K562 (cell line): Measurements from ENCODE around the gene RGS14. TPM values are rescaled to one million over a fixed set of nuclear protein-coding genes. Genes with fewer than 3 reads are reported as not detected.
A peak's percentile ranks its signal among the peaks of the same experiment; 100 is the strongest.

ENCODE experiments used
- AFF1 ChIP-seq, 2 experiments: fragments of 450-650 bp; IDR thresholded peaks; 2 replicates each; pipeline ENCODE4 v1.6.1; 2018; ENCODE audit warnings: mild to moderate bottlenecking in 2 of 2, low read depth in 1 of 2; ENCODE audit not compliant: partially characterized antibody in 2 of 2
- BHLHE40 ChIP-seq: IDR thresholded peaks from 2 replicates; pipeline ENCODE4 v1.6.1; 2011; ENCODE audit warnings: low read length, improper control_type of control experiment
- E2F6 ChIP-seq, 2 experiments: IDR thresholded peaks; 2 replicates each; pipeline ENCODE4 v1.6.1; 2011; ENCODE audit warnings: borderline replicate concordance in 1 of 2, control low read depth in 1 of 2, low read depth in 1 of 2, low read length in 1 of 2, mild to moderate bottlenecking in 1 of 2, mixed read lengths in 1 of 2, moderate library complexity in 1 of 2; ENCODE audit not compliant: insufficient read depth in 1 of 2, insufficient read length in 1 of 2, poor library complexity in 1 of 2, severe bottlenecking in 1 of 2; ENCODE audit errors: extremely low read depth in 1 of 2
- EP300 ChIP-seq: IDR thresholded peaks from 2 replicates; pipeline ENCODE4 v1.6.1; 2012; ENCODE audit warnings: low read length, improper control_type of control experiment
- GABPB1 ChIP-seq: sonication (generic); formaldehyde crosslinking; IDR thresholded peaks from 2 replicates; pipeline ENCODE4 v1.8.0; 2022; ENCODE audit warnings: mild to moderate bottlenecking, missing genetic modification reagents
- KLF16 ChIP-seq: IDR thresholded peaks from 2 replicates; pipeline ENCODE4 v1.6.1; 2016; ENCODE audit warnings: antibody characterized with exemption
- NRF1 ChIP-seq, 2 experiments: fragments of 450-650 bp; IDR thresholded peaks in 1 of 2; conservative IDR thresholded peaks in 1 of 2; 2 replicates each; pipeline ENCODE4 v1.6.1; 2014; ENCODE audit warnings: mild to moderate bottlenecking in 2 of 2
- POLR2G ChIP-seq: fragments of 200-400 bp; formaldehyde crosslinking; IDR thresholded peaks from 2 replicates; pipeline ENCODE4 v1.6.1; 2017; ENCODE audit warnings: low read depth, mild to moderate bottlenecking, antibody characterized with exemption, low read length, moderate library complexity
- SPI1 ChIP-seq: IDR thresholded peaks from 2 replicates; pipeline ENCODE4 v1.6.1; 2011; ENCODE audit warnings: low read depth, low read length, control low read depth, borderline replicate concordance
- SRSF7 ChIP-seq: fragments of 200-400 bp; formaldehyde crosslinking; optimal IDR thresholded peaks from 2 replicates; pipeline ENCODE3; 2017; ENCODE audit warnings: mild to moderate bottlenecking, low read depth, low read length
- WHSC1 ChIP-seq: IDR thresholded peaks from one replicate; pipeline ENCODE4 v1.6.1; 2012; ENCODE audit warnings: low read length, control low read depth, inconsistent platforms
- ZBTB33 ChIP-seq: sonication (generic); formaldehyde crosslinking; IDR thresholded peaks from 2 replicates; pipeline ENCODE4 v1.8.1; 2023; ENCODE audit warnings: mild to moderate bottlenecking, missing genetic modification reagents
- ZBTB43 ChIP-seq: sonication (generic); formaldehyde crosslinking; IDR thresholded peaks from 2 replicates; pipeline ENCODE4 v1.8.0; 2023; ENCODE audit warnings: mild to moderate bottlenecking, missing genetic modification reagents
- ZNF3 ChIP-seq: fragments of 250-450 bp; sonication (Bioruptor Pico); IDR thresholded peaks from 2 replicates; pipeline ENCODE4 v1.5.0; 2021; ENCODE audit warnings: mild to moderate bottlenecking, moderate library complexity
- ZNF324 ChIP-seq: fragments of 250-450 bp; sonication (Bioruptor Pico); IDR thresholded peaks from 2 replicates; pipeline ENCODE4 v1.4.0; 2020; ENCODE audit warnings: mild to moderate bottlenecking
- ZNF740 ChIP-seq, 3 experiments: fragments of 200-800 bp in 1 of 3; sonication (Bioruptor generic) in 1 of 3; sonication (generic) in 1 of 3; formaldehyde crosslinking in 1 of 3; IDR thresholded peaks; 2 replicates each; pipeline versions ENCODE4 v1.6.1 to v1.8.0; 2016 to 2022; ENCODE audit warnings: mild to moderate bottlenecking in 2 of 3, missing compliant biosample characterization in 2 of 3, missing genetic modification characterization in 2 of 3, missing genetic modification reagents in 1 of 3
- ZNF79 ChIP-seq: fragments of 250-450 bp; sonication (Bioruptor Pico); IDR thresholded peaks from 2 replicates; pipeline ENCODE4 v1.4.0; 2020; ENCODE audit warnings: low read depth, mild to moderate bottlenecking, moderate library complexity
- polyA plus RNA-seq, 8 experiments: library from polyadenylated mRNA; depleted of rRNA in 4 of 8; stranded (reverse) in 5 of 8; unstranded in 3 of 8; fragments of >200 nt; fragmentation: Nextera tagmentation in 2 of 8; fragmentation: Illumina TruSeq in 1 of 8; extraction: Ambion mirVana in 2 of 8; extraction: Trizol in 1 of 8; gene quantifications; 2 replicates each; pipeline versions ENCODE4 v1.2.1 to v1.2.3, GENCODE V29; 2011 to 2014; ENCODE audit warnings: inconsistent platforms in 1 of 8, missing spikeins in 1 of 8
- total RNA-seq, 7 experiments: library from RNA; depleted of rRNA in 6 of 7; stranded (reverse); fragments of >200 nt in 6 of 7; fragmentation: Illumina TruSeq in 2 of 7; extraction: Trizol in 2 of 7; gene quantifications; 2 replicates each; pipeline versions ENCODE4 v1.2.1 to v1.2.3, GENCODE V29; 2011 to 2021; ENCODE audit warnings: low replicate concordance in 1 of 7

The RGS14 gene
- total and polyA plus RNA-seq, 9 of the 15 experiments (the other 6 are each of a cell fraction or from before 2014, with no cell fraction given), result 0.28 to 75.9 (median 34.5) TPM

- TF ChIP-seq ZNF740 (CRISPR knock-in tag; IDR thresholded peaks at IDR 0.05), result no peak
- no peak for TF ChIP-seq ZNF740 (tag; IDR thresholded peaks at IDR 0.05)
- TF ChIP-seq WHSC1, result no peak
- no peak for TF ChIP-seq ZNF79 (CRISPR knock-in tag)
- TF ChIP-seq POLR2G, result peak; percentile 60
- TF ChIP-seq AFF1 (IDR thresholded peaks at IDR 0.05; ENCODE audit: low read depth in 1 of 2, partially characterized antibody in 2 of 2), result no peak
- no peak for TF ChIP-seq ZNF324 (CRISPR knock-in tag)
- TF ChIP-seq ZBTB33 (CRISPR knock-in tag), result peak; percentile 59
- no peak for TF ChIP-seq SRSF7
- peak; percentile 66 for TF ChIP-seq GABPB1 (CRISPR knock-in tag)
- TF ChIP-seq BHLHE40, result peak; percentile 46; the same call in 1 of the 2 replicates
- peak; percentile 7; the same call in 1 of the 2 replicates for TF ChIP-seq EP300
- peak; percentile 84 to 96 for TF ChIP-seq E2F6 (IDR thresholded peaks at IDR 0.05; ENCODE audit: borderline replicate concordance in 1 of 2, extremely low read depth in 1 of 2, insufficient read depth in 1 of 2, insufficient read length in 1 of 2, low read depth in 1 of 2, low read length in 1 of 2, poor library complexity in 1 of 2, severe bottlenecking in 1 of 2)
- no peak for TF ChIP-seq ZBTB43
- TF ChIP-seq NRF1 (conservative IDR thresholded peaks at IDR 0.05 in 1 of 2, IDR thresholded peaks at IDR 0.05 in 1 of 2), result peak in 1 of 2 experiments; percentile 39; a peak in 1 of 4 replicates
- no peak for TF ChIP-seq ZNF3 (CRISPR knock-in tag)
- TF ChIP-seq KLF16, result no peak
- TF ChIP-seq SPI1, result no peak
These were observed 12.9 kb downstream of the RGS14 start (continued) for GRCh38 chr5:177370488-177371119.
